Measurements from ENCODE around the gene AP5S1. TPM values are rescaled to one million over a fixed set of nuclear protein-coding genes. Genes with fewer than 3 reads are reported as not detected.
A peak's percentile ranks its signal among the peaks of the same experiment; 100 is the strongest.

Gene AP5S1
- total and polyA plus RNA-seq, 9 of the 15 experiments (the other 6 are each of a cell fraction or from before 2014, with no cell fraction given): 2.6 to 8.8 (median 4.4) TPM

- TF ChIP-seq NRF1 (conservative IDR thresholded peaks at IDR 0.05 in 1 of 2, IDR thresholded peaks at IDR 0.05 in 1 of 2): peak; percentile 58 to 75
- TF ChIP-seq MNT (conservative IDR thresholded peaks at IDR 0.05): no peak; a peak in 1 of 4 replicates
- TF ChIP-seq ZNF584 (CRISPR knock-in tag; IDR thresholded peaks at IDR 0.05; ENCODE audit: low read depth): no peak
- no peak for TF ChIP-seq ZSCAN29 (IDR thresholded peaks at IDR 0.05)
- peak; percentile 80 for TF ChIP-seq L3MBTL2 (IDR thresholded peaks at IDR 0.05)
- peak; percentile 77 for TF ChIP-seq POLR2G (IDR thresholded peaks at IDR 0.05; ENCODE audit: low read depth, low read length)
- TF ChIP-seq GATA2 (CRISPR knock-in tag; IDR thresholded peaks at IDR 0.05): no peak
- no peak for TF ChIP-seq DLX4 (CRISPR knock-in tag; IDR thresholded peaks at IDR 0.05)
- no peak for TF ChIP-seq HDAC2 (IDR thresholded peaks at IDR 0.05)
- no peak for TF ChIP-seq CLOCK (CRISPR knock-in tag; IDR thresholded peaks at IDR 0.05; ENCODE audit: borderline replicate concordance)
- TF ChIP-seq STAG1 (CRISPR knock-in tag; IDR thresholded peaks at IDR 0.05; ENCODE audit: borderline replicate concordance): no peak
- peak; percentile 88 for TF ChIP-seq MGA (IDR thresholded peaks at IDR 0.05)
- TF ChIP-seq ZNF263 (CRISPR knock-in tag; IDR thresholded peaks at IDR 0.05; ENCODE audit: borderline replicate concordance): peak; percentile 11; the same call in 1 of the 2 replicates
These were observed 34.2 kb upstream of the AP5S1 start (continued) for GRCh38 chr20:3786126-3786484.

All from K562 (cell line).